Fibroblast of the aortic adventitia (primary cell): ENCODE data around the gene RHBDL1. TPM values are rescaled to one million over a fixed set of nuclear protein-coding genes. Genes with fewer than 3 reads are reported as not detected.
A peak's percentile ranks its signal among the peaks of the same experiment; 100 is the strongest.

Experiments
- DNase-seq: peaks from one replicate; pipeline ENCODE4 v3.0.0-alpha.2; 2010; ENCODE audit warnings: low read depth
- H3K4me3 ChIP-seq: 2 replicates; pipeline ENCODE4 v1.5.1; 2011; ENCODE audit warnings: low read depth, mild to moderate bottlenecking, control low read depth, low read length, moderate library complexity
- total RNA-seq: library from RNA; depleted of rRNA; stranded (reverse); fragments of >200 nt; gene quantifications from 2 replicates; pipeline ENCODE4 v1.2.3, GENCODE V29; 2012; ENCODE audit warnings: low replicate concordance
- TF ChIP-seq, protein P1 (sequence below): IDR thresholded peaks from 2 replicates; pipeline ENCODE4 v1.5.1; 2011; ENCODE audit warnings: mild to moderate bottlenecking, low read length, control low read depth, inconsistent platforms; ENCODE audit not compliant: insufficient read depth

RHBDL1 gene
- total RNA-seq, 1 donor = 3.2 TPM

DNA sequence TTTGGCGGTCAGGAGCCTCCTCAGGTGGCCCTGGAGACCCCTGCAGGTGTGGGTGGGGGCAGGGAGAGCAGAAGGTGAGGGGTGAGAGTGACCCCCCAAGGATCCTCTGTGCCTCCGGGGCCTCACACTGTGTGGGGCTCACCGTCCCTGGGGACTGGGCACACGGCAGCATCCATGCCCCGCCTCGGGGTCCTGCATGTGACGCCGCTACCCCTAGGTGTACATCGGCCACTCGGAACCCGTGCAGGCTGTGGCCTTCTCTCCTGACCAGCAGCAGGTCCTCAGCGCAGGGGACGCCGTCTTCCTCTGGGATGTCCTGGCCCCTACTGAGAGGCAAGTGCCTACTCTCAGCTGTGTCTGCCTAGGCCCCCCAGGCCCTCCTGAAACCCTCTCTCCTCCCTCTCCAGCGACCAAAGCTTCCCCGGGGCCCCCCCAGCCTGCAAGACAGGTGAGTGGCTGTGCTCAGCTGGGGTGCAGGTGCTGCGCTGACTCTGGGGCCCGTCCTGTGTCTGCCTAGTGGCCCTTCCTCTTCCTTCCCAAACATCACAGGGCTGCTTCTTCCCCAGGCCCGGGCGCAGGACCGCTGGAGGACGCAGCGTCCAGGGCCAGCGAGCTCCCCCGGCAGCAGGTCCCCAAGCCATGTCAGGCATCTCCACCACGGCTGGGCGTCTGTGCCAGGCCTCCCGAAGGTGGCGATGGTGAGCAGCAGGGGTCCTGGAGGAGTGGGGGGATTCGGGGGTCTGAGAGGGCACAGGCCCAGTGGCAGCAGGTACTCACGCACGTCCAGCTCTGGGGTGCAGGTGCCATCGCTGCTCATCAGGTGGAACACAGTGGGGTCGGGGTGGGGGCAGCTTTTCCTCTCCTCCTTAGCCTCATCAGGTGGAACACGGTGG is 16.5 kb upstream of the RHBDL1 start:
- DNase-seq = no peak
- no peak overlapping the region for H3K4me3 ChIP-seq
- TF ChIP-seq, protein P1, sequence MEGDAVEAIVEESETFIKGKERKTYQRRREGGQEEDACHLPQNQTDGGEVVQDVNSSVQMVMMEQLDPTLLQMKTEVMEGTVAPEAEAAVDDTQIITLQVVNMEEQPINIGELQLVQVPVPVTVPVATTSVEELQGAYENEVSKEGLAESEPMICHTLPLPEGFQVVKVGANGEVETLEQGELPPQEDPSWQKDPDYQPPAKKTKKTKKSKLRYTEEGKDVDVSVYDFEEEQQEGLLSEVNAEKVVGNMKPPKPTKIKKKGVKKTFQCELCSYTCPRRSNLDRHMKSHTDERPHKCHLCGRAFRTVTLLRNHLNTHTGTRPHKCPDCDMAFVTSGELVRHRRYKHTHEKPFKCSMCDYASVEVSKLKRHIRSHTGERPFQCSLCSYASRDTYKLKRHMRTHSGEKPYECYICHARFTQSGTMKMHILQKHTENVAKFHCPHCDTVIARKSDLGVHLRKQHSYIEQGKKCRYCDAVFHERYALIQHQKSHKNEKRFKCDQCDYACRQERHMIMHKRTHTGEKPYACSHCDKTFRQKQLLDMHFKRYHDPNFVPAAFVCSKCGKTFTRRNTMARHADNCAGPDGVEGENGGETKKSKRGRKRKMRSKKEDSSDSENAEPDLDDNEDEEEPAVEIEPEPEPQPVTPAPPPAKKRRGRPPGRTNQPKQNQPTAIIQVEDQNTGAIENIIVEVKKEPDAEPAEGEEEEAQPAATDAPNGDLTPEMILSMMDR = no peak

DNA sequence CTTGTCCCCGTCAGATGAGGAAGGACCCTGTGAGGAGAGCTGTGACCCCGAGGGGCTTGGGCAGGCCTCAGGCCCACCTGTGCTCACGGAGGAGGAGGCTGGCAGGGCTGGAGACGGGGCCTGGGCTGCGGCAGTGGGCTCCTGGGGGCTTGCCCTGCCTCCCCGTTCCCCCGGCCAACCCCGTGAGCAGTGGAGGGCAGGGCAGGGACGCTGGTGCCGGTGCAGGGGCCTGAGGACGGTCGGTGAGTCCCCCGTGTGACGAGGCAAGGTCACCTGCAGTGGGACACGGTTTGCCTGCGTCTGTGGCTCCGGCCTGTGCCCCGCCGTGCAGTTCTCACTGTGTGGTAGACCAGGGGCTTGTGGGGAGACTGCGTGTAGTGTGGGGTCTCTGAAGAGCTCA is 15.9 kb upstream of the RHBDL1 start:
- TF ChIP-seq, protein P1 = no peak
- no peak for DNase-seq
- H3K4me3 ChIP-seq = no peak overlapping the region

DNA sequence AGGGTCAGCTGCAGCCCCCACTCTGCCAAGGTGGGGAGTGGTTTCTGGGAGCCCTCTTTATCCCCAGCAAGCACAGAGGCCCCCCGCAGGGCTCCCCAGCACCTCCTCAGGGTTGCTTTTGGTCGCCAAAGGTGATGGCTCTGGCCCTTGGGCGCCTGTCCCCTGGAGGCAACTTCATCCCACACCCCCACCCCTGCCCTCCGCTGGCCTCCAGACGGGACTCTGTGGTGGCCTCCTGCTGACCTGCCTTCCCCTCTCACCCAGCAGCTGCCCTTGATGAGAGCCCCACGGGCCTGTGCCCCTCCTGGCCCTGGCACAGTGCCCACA is 15.4 kb upstream of the RHBDL1 start:
- no peak for DNase-seq
- TF ChIP-seq, protein P1 = no peak
- H3K4me3 ChIP-seq = no peak overlapping the region

DNA sequence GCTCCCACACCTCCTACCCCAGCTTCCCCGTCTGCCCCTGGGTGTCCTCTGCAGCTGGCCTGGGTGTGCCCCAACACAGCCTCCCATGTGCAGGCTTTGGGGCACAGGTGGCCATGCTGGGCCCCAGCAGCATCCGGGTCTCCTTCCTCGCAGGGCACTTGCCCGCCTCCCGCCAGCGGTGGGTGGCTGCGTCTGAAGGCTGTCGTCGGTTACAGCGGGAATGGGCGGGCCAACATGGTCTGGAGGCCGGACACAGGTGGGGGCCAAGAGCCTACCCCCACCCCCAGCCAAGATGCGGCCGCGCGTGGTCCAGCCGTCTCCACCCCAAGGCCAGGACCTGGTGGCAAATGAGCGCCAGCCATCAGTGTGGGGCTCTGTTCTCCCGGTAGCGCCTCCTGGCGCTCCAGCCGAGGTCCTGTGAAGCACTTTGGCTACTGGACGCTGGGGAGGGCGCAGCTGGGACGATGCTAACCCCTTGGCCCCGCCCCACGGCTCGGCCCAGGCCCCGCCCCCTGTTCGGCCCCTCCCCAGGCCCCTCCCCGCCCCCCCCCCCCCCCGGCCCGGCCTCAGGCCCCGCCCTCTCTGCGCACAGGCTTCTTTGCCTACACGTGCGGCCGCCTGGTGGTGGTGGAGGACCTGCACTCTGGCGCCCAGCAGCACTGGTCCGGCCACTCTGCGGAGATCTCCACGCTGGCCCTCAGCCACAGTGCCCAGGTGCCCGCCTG is 14.8 kb upstream of the RHBDL1 start:
- peak; percentile 89 for DNase-seq
- H3K4me3 ChIP-seq = no peak overlapping the region
- TF ChIP-seq, protein P1 = peak; percentile 61

DNA sequence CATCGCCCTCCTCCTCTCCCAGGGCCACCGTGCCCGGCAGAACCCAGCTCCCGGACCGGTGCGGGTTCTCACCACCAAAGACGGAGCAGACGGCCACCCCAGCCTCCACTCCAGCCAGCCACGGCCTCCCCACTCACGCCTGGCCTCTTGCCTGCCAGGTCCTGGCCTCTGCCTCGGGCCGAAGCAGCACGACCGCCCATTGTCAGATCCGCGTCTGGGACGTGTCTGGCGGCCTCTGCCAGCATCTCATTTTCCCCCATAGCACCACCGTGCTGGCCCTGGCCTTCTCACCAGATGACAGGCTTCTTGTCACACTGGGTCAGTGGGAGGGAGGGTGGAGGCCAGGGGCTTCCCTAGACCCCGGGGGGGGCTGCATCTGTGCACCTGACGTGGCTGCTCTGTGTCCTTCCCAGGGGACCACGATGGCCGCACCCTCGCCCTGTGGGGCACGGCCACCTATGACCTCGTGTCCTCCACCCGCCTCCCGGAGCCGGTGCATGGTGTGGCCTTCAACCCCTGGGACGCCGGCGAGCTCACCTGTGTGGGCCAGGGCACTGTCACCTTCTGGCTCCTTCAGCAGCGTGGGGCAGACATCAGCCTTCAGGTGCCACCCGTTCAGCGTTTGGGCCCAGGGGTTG is 14.2 kb upstream of the RHBDL1 start:
- TF ChIP-seq, protein P1 = no peak

DNA sequence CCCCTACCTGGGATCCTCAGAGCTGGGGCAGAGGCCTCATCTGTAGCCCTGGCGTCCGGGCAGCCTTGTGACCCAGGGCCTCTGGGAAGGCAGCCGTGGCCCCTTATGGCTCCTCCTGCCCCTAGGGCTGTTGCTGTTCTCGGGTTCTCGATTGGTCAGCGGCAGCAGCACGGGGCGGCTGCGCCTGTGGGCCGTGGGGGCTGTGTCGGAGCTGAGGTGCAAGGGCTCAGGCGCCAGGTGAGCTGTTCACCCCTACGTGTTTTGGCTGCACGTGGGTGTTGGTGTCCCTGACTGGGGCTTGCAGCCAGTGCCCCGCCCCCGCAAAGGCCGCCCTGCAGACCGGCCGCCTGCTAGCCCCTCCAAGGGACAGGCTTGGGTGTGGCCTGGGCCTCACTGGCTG is 13.4 kb upstream of the RHBDL1 start:
- no peak overlapping the region for H3K4me3 ChIP-seq
- TF ChIP-seq, protein P1 = no peak
- no peak for DNase-seq

More for the DNA sequence above, 14.2 kb upstream of the RHBDL1 start:
- H3K4me3 ChIP-seq = no peak overlapping the region
- DNase-seq = no peak
